ENCODE data around the gene RNF31. TPM values are rescaled to one million over a fixed set of nuclear protein-coding genes. Genes with fewer than 3 reads are reported as not detected.

Gene RNF31
- total and polyA plus RNA-seq, 2 of the 13 experiments (the other 11 are each of a cell fraction or from before 2014, with no cell fraction given) = 48.2 to 86.8 TPM

- TF ChIP-seq, protein P1, sequence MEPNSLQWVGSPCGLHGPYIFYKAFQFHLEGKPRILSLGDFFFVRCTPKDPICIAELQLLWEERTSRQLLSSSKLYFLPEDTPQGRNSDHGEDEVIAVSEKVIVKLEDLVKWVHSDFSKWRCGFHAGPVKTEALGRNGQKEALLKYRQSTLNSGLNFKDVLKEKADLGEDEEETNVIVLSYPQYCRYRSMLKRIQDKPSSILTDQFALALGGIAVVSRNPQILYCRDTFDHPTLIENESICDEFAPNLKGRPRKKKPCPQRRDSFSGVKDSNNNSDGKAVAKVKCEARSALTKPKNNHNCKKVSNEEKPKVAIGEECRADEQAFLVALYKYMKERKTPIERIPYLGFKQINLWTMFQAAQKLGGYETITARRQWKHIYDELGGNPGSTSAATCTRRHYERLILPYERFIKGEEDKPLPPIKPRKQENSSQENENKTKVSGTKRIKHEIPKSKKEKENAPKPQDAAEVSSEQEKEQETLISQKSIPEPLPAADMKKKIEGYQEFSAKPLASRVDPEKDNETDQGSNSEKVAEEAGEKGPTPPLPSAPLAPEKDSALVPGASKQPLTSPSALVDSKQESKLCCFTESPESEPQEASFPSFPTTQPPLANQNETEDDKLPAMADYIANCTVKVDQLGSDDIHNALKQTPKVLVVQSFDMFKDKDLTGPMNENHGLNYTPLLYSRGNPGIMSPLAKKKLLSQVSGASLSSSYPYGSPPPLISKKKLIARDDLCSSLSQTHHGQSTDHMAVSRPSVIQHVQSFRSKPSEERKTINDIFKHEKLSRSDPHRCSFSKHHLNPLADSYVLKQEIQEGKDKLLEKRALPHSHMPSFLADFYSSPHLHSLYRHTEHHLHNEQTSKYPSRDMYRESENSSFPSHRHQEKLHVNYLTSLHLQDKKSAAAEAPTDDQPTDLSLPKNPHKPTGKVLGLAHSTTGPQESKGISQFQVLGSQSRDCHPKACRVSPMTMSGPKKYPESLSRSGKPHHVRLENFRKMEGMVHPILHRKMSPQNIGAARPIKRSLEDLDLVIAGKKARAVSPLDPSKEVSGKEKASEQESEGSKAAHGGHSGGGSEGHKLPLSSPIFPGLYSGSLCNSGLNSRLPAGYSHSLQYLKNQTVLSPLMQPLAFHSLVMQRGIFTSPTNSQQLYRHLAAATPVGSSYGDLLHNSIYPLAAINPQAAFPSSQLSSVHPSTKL (CRISPR knock-in tag; IDR thresholded peaks at IDR 0.05) = 0 out of 2 replicates have a peak, but pooled peaks have one; percentile 38
- TF ChIP-seq ATF7-NPFF (CRISPR knock-in tag; IDR thresholded peaks at IDR 0.05; ENCODE audit: low read depth) (0 out of 2 replicates have a peak, but pooled peaks have one; percentile 34), ADNP (CRISPR knock-in tag; IDR thresholded peaks at IDR 0.05) (no peak), ZNF605 (CRISPR knock-in tag; IDR thresholded peaks at IDR 0.05) (peak; percentile 66; the same call in 1 of the 2 replicates), ZNF570 (CRISPR knock-in tag; IDR thresholded peaks at IDR 0.05; ENCODE audit: borderline replicate concordance) (no peak), PAXIP1 (CRISPR knock-in tag; conservative IDR thresholded peaks at IDR 0.05) (peak; percentile 36), SALL1 (CRISPR knock-in tag; IDR thresholded peaks at IDR 0.05) (peak; percentile 39; the same call in 1 of the 2 replicates), ZNF788 (CRISPR knock-in tag; IDR thresholded peaks at IDR 0.05; ENCODE audit: borderline replicate concordance) (0 out of 2 replicates have a peak, but pooled peaks have one; percentile 28), ZBTB3 (CRISPR knock-in tag; IDR thresholded peaks at IDR 0.05; ENCODE audit: borderline replicate concordance, low read depth) (no peak), PPARG (CRISPR knock-in tag; conservative IDR thresholded peaks at IDR 0.05) (no peak), TBX2 (CRISPR knock-in tag; IDR thresholded peaks at IDR 0.05; ENCODE audit: borderline replicate concordance) (0 out of 2 replicates have a peak, but pooled peaks have one; percentile 21), ZNF235 (CRISPR knock-in tag; IDR thresholded peaks at IDR 0.05; ENCODE audit: borderline replicate concordance) (peak; percentile 5; the same call in 1 of the 2 replicates), AKAP8 (CRISPR knock-in tag; IDR thresholded peaks at IDR 0.05) (0 out of 2 replicates have a peak, but pooled peaks have one; percentile 52), HBP1 (CRISPR knock-in tag; IDR thresholded peaks at IDR 0.05; ENCODE audit: low read depth) (no peak)
- TF ChIP-seq, protein P2, sequence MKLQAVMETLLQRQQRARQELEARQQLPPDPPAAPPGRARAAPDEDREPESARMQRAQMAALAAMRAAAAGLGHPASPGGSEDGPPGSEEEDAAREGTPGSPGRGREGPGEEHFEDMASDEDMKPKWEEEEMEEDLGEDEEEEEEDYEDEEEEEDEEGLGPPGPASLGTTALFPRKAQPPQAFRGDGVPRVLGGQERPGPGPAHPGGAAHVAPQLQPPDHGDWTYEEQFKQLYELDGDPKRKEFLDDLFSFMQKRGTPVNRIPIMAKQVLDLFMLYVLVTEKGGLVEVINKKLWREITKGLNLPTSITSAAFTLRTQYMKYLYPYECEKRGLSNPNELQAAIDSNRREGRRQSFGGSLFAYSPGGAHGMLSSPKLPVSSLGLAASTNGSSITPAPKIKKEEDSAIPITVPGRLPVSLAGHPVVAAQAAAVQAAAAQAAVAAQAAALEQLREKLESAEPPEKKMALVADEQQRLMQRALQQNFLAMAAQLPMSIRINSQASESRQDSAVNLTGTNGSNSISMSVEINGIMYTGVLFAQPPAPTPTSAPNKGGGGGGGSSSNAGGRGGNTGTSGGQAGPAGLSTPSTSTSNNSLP (IDR thresholded peaks at IDR 0.05; ENCODE audit: low read depth, low read length) = peak; percentile 20; the same call in 1 of the 2 replicates
These were observed 51.7 kb downstream of the RNF31 start (continued) for GRCh38 chr14:24198814-24199524.

Measured in HepG2 (cell line).